WTC11 (cell line): ENCODE results near the gene SPSB3. TPM values are rescaled to one million over a fixed set of nuclear protein-coding genes. Genes with fewer than 3 reads are reported as not detected.

Experiments
- ATAC-seq: fragments of 200-7000 bp; cut with Tn5 transposase; 2 replicates; pipeline ENCODE4 v1.10.0; 2021; ENCODE audit warnings: mild to moderate bottlenecking, moderate library complexity
- CTCF ChIA-PET: fragments of 300-600 bp; sonication (Branson Sonifier 250); formaldehyde crosslinking; loops from one replicate; lab custom pipeline; 2021; ENCODE audit warnings: antibody characterized with exemption; lab: Charles Lee
- POLR2A ChIA-PET: fragments of 350-600 bp; sonication (Branson Sonifier 250); formaldehyde crosslinking; loops from one replicate; lab custom pipeline; 2021; ENCODE audit warnings: antibody characterized with exemption; lab: Charles Lee
- DNase-seq: peaks from one replicate; pipeline ENCODE4 v3.0.0; 2021; ENCODE audit warnings: low spot score
- H3K27ac Mint-ChIP-seq: 2 replicates; pipeline ENCODE4 v1.8.0; 2021; ENCODE audit warnings: mixed read lengths
- H3K27me3 Mint-ChIP-seq: 2 replicates; pipeline ENCODE4 v1.8.0; 2021; ENCODE audit warnings: low read depth, mild to moderate bottlenecking, moderate library complexity, mixed read lengths
- H3K36me3 Mint-ChIP-seq: 2 replicates; pipeline ENCODE4 v1.8.0; 2021; ENCODE audit warnings: mixed read lengths
- H3K4me1 Mint-ChIP-seq: 2 replicates; pipeline ENCODE4 v1.8.0; 2022; ENCODE audit warnings: mixed read lengths
- H3K4me3 Mint-ChIP-seq: 2 replicates; pipeline ENCODE4 v1.8.0; 2021; ENCODE audit warnings: mild to moderate bottlenecking, moderate library complexity, mixed read lengths
- H3K9me3 Mint-ChIP-seq: 2 replicates; pipeline ENCODE4 v1.8.0; 2021; ENCODE audit warnings: mixed read lengths
- CBFB ChIP-seq: sonication (generic); formaldehyde crosslinking; IDR thresholded peaks from 2 replicates; pipeline ENCODE4 v1.8.1; 2022; ENCODE audit warnings: mild to moderate bottlenecking, low read depth, missing genetic modification reagents
- EMX1 ChIP-seq: fragments of 250-450 bp; sonication (Bioruptor Pico); IDR thresholded peaks from 2 replicates; pipeline ENCODE4 v1.8.0; 2021; ENCODE audit warnings: mild to moderate bottlenecking
- ESRRA ChIP-seq: sonication (generic); formaldehyde crosslinking; IDR thresholded peaks from 2 replicates; pipeline ENCODE4 v1.8.1; 2022; ENCODE audit warnings: mild to moderate bottlenecking, missing genetic modification reagents, borderline replicate concordance
- ETV6 ChIP-seq: sonication (generic); formaldehyde crosslinking; IDR thresholded peaks from 2 replicates; pipeline ENCODE4 v1.8.1; 2022; ENCODE audit warnings: mild to moderate bottlenecking, missing genetic modification reagents
- FOXP1 ChIP-seq: sonication (generic); formaldehyde crosslinking; IDR thresholded peaks from 2 replicates; pipeline ENCODE4 v1.8.0; 2022; ENCODE audit warnings: missing genetic modification reagents, mild to moderate bottlenecking, moderate library complexity, borderline replicate concordance
- HMGA2 ChIP-seq: fragments of 250-450 bp; sonication (Bioruptor Pico); IDR thresholded peaks from 2 replicates; pipeline ENCODE4 v1.4.0; 2021; ENCODE audit warnings: mild to moderate bottlenecking, moderate library complexity
- IRF2 ChIP-seq: sonication (generic); formaldehyde crosslinking; IDR thresholded peaks from 2 replicates; pipeline ENCODE4 v1.8.0; 2022; ENCODE audit warnings: low read depth, missing genetic modification reagents, borderline replicate concordance
- MXD4 ChIP-seq: fragments of 250-450 bp; sonication (Bioruptor Pico); IDR thresholded peaks from 2 replicates; pipeline ENCODE4 v1.8.0; 2021; ENCODE audit warnings: mild to moderate bottlenecking, moderate library complexity, borderline replicate concordance
- OVOL2 ChIP-seq: fragments of 250-450 bp; sonication (Bioruptor Pico); IDR thresholded peaks from 2 replicates; pipeline ENCODE4 v1.9.0; 2021; ENCODE audit warnings: mild to moderate bottlenecking, borderline replicate concordance
- PRRX2 ChIP-seq: fragments of 250-450 bp; sonication (Bioruptor Pico); IDR thresholded peaks from 2 replicates; pipeline ENCODE4 v1.8.0; 2021; ENCODE audit warnings: mild to moderate bottlenecking
- RELA ChIP-seq: sonication (generic); formaldehyde crosslinking; IDR thresholded peaks from 2 replicates; pipeline ENCODE4 v1.8.1; 2022; ENCODE audit warnings: missing genetic modification reagents, mild to moderate bottlenecking, borderline replicate concordance
- TEAD1 ChIP-seq: sonication (generic); formaldehyde crosslinking; IDR thresholded peaks from 2 replicates; pipeline ENCODE4 v1.8.0; 2022; ENCODE audit warnings: mild to moderate bottlenecking, missing genetic modification reagents
- ZNF263 ChIP-seq: sonication (generic); formaldehyde crosslinking; IDR thresholded peaks from 2 replicates; pipeline ENCODE4 v1.8.1; 2022; ENCODE audit warnings: low read depth, mild to moderate bottlenecking, moderate library complexity, missing genetic modification reagents
- ZNF317 ChIP-seq: sonication (generic); formaldehyde crosslinking; IDR thresholded peaks from 2 replicates; pipeline ENCODE4 v1.8.1; 2023; ENCODE audit warnings: low read depth, mild to moderate bottlenecking, moderate library complexity, missing genetic modification reagents, borderline replicate concordance
- ZNF416 ChIP-seq: fragments of 250-450 bp; sonication (Bioruptor Pico); IDR thresholded peaks from 2 replicates; pipeline ENCODE4 v1.9.0; 2021; ENCODE audit warnings: mild to moderate bottlenecking, inconsistent platforms
- total RNA-seq: library from RNA; stranded (reverse); gene quantifications from 3 replicates; pipeline ENCODE4 v1.2.3, GENCODE V29; 2021
- TF ChIP-seq, protein P1 (sequence below): sonication (generic); formaldehyde crosslinking; conservative IDR thresholded peaks from 2 replicates; pipeline ENCODE4 v1.8.1; 2022; ENCODE audit warnings: mild to moderate bottlenecking, missing genetic modification reagents
- TF ChIP-seq, protein P2 (sequence below): fragments of 200-600 bp; IDR thresholded peaks from 2 replicates; pipeline ENCODE4 v1.8.0; 2022; ENCODE audit warnings: antibody characterized with exemption
- TF ChIP-seq, protein P3 (sequence below): sonication (generic); formaldehyde crosslinking; IDR thresholded peaks from 2 replicates; pipeline ENCODE4 v1.8.1; 2022; ENCODE audit warnings: low read depth, missing genetic modification reagents, borderline replicate concordance
- TF ChIP-seq, protein P4 (sequence below): sonication (generic); formaldehyde crosslinking; IDR thresholded peaks from 2 replicates; pipeline ENCODE4 v1.8.0; 2022; ENCODE audit warnings: mild to moderate bottlenecking, missing genetic modification reagents

Gene SPSB3
- total RNA-seq, 1 experiment from 2014 or later, result 32.8 TPM

DNA sequence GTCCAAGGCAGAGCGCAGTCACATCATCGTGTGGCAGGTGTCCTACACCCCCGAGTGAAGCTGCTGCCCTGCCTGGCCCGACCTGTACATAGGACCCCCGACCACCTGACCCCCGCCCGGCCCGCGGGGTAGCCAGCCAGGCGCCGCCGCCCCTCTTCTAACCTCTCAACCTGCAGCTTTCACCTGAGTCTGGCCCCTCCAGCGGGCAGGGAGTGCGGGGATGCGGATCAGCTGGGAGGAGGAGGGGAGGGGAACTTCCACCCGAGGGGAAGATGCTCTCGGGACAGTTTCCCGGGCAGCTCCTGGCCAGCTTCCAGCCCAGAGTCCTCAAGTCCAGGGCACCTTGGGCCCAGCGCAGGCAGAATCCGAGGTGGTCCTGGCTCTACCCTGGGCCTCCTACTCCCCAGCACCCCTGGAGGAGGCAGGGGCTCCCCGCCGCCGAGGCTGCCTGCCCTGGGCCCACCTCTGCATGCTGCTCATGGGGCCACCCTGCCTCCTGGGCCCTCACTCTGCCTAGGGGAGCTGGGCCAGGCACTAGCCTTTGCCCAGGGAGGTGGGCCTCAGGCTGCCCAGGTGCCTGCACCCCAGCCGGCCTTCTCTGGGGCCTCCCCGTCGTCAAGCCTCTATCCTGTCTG, 13.5 kb downstream of the SPSB3 start:
- no peak overlapping the region for H3K27ac Mint-ChIP-seq
- CTCF ChIA-PET, result interaction anchor here (0.7 to 2.4 kb wide), 2 partner anchors 14 to 63 kb away, joined by 3 to 9 read pairs; partner anchors contain the start of genes NUBP2 and SPSB3
- TF ChIP-seq ETV6 (CRISPR knock-in tag) (no peak), ZNF416 (CRISPR knock-in tag) (0 out of 2 replicates have a peak, but pooled peaks have one; percentile 3), CBFB (no peak), EMX1 (CRISPR knock-in tag) (no peak), PRRX2 (CRISPR knock-in tag) (0 out of 2 replicates have a peak, but pooled peaks have one; percentile 25)
- TF ChIP-seq, all 79 proteins: peak for 2
- ATAC-seq (no peak), DNase-seq (no peak)
- no peaks in the 10 kb centered on the region; the same call in 1 of the 2 replicates for H3K27me3 Mint-ChIP-seq
- peaks cover 4% of the 10 kb centered on the region for H3K36me3 Mint-ChIP-seq
- no peaks in the 10 kb centered on the region for H3K9me3 Mint-ChIP-seq
- POLR2A ChIA-PET, result interaction anchor here (0.5 to 1.4 kb wide), 2 partner anchors 196 to 252 kb away, joined by 3 to 4 read pairs; partner anchors contain the start of gene RPS2
- H3K4me1 Mint-ChIP-seq, result peaks cover 4% of the 10 kb centered on the region
- no peak overlapping the region for H3K4me3 Mint-ChIP-seq

DNA sequence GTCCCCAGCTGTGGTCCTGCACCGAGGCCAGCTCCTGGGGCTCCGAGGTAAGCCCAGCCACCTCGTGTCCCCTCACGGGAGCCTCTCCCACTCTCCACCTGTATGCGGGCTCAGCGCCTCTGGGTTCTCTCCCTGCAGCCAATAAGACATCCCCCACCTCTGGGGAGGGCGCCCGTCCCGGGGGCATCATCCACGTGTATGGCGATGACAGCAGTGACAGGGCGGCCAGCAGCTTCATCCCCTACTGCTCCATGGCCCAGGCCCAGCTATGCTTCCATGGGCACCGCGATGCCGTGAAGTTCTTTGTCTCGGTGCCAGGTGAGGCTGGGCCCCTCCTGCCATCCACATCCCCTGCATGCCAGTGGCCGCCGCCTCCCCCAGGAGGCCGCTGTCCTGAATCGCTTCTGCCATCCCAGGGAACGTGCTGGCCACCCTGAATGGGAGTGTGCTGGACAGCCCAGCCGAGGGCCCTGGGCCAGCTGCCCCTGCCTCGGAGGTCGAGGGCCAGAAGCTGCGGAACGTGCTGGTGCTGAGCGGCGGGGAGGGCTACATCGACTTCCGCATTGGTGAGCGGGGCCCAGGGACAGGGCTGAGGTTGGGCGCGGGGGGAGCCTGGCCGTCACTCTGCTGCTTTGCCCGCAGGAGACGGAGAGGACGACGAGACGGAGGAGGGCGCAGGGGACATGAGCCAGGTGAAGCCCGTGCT, 14.2 kb downstream of the SPSB3 start:
- no peak overlapping the region for H3K27ac Mint-ChIP-seq
- H3K4me1 Mint-ChIP-seq, result peaks cover 4% of the 10 kb centered on the region
- no peak overlapping the region for H3K4me3 Mint-ChIP-seq
- ATAC-seq, result no peak
- peaks cover 4% of the 10 kb centered on the region for H3K36me3 Mint-ChIP-seq
- POLR2A ChIA-PET, result interaction anchor here (1.4 kb wide), 1 partner anchor 197 kb away, joined by 3 read pairs; the partner anchor contains the start of gene RPS2
- TF ChIP-seq FOXP1 (CRISPR knock-in tag) (no peak), IRF2 (CRISPR knock-in tag) (no peak), ESRRA (no peak)
- TF ChIP-seq, all 79 proteins: peak for 0
- H3K9me3 Mint-ChIP-seq, result no peaks in the 10 kb centered on the region
- CTCF ChIA-PET, result no interaction called here
- H3K27me3 Mint-ChIP-seq, result no peaks in the 10 kb centered on the region; the same call in 1 of the 2 replicates
- DNase-seq, result no peak

DNA sequence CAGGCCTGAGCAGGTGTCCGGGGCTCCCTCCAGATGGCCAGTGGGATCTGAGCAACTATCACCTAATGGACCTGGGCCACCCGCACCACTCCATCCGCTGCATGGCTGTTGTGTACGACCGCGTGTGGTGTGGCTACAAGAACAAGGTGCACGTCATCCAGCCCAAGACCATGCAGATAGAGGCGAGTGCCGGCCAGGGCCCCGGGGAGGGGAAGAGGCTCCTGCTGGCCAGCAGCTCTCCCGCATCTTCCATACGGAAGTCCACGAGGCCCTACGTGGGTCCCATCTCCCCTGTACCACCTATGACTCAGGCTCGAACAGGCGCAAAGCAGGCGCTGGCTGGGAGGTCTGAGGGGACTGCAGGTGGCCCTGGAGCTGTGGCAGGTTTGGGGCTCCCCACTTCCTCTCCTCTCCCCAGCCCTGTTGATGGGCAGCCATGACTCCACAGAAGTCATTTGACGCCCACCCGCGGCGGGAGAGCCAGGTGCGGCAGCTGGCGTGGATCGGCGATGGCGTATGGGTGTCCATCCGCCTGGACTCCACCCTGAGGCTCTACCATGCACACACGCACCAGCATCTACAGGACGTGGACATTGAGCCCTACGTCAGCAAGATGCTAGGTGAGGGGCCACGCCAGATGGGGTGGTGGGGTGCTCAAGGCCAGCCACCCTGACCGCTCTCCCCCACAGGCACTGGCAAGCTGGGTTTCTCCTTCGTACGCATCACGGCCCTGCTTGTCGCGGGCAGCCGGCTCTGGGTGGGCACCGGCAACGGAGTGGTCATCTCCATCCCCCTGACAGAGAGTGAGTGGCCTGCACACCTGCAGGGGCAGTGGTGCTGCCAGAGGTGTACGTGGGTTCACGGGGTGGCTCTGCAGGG, 15.0 kb downstream of the SPSB3 start:
- Mint-ChIP-seq H3K4me1 (peaks cover 4% of the 10 kb centered on the region), H3K27me3 (no peaks in the 10 kb centered on the region; the same call in 1 of the 2 replicates), H3K9me3 (no peaks in the 10 kb centered on the region), H3K36me3 (peaks cover 3% of the 10 kb centered on the region), H3K27ac (no peak overlapping the region), H3K4me3 (no peak overlapping the region)
- no peak for TF ChIP-seq EMX1 (CRISPR knock-in tag)
- TF ChIP-seq, protein P1, sequence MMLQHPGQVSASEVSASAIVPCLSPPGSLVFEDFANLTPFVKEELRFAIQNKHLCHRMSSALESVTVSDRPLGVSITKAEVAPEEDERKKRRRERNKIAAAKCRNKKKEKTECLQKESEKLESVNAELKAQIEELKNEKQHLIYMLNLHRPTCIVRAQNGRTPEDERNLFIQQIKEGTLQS, result no peak
- TF ChIP-seq RELA (CRISPR knock-in tag), result no peak
- TF ChIP-seq, protein P2, sequence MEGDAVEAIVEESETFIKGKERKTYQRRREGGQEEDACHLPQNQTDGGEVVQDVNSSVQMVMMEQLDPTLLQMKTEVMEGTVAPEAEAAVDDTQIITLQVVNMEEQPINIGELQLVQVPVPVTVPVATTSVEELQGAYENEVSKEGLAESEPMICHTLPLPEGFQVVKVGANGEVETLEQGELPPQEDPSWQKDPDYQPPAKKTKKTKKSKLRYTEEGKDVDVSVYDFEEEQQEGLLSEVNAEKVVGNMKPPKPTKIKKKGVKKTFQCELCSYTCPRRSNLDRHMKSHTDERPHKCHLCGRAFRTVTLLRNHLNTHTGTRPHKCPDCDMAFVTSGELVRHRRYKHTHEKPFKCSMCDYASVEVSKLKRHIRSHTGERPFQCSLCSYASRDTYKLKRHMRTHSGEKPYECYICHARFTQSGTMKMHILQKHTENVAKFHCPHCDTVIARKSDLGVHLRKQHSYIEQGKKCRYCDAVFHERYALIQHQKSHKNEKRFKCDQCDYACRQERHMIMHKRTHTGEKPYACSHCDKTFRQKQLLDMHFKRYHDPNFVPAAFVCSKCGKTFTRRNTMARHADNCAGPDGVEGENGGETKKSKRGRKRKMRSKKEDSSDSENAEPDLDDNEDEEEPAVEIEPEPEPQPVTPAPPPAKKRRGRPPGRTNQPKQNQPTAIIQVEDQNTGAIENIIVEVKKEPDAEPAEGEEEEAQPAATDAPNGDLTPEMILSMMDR, result no peak
- TF ChIP-seq OVOL2 (CRISPR knock-in tag), result no peak
- no peak for TF ChIP-seq MXD4 (CRISPR knock-in tag)
- TF ChIP-seq HMGA2 (CRISPR knock-in tag), result no peak
- POLR2A ChIA-PET, result no interaction called here
- ATAC-seq (no peak), DNase-seq (no peak)
- CTCF ChIA-PET, result no interaction called here

DNA sequence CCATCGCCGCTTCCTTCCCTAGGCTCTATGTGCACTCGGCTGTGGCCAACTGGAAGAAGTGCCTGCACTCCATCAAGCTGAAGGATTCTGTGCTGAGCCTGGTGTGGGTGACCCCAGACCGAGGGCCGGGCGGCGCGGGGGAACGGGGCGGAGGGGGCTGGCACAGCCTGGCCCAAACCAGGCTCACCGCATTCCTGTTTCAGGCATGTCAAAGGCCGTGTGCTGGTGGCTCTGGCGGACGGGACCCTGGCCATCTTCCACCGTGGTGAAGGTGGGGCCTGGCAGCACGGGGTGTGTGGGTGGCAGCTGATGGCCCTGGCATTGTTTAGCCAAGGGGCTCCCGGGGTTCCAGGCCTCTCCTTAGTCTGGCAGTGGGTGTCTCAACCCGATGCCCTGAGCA, 15.7 kb downstream of the SPSB3 start:
- Mint-ChIP-seq H3K27me3 (no peaks in the 10 kb centered on the region), H3K27ac (no peak overlapping the region), H3K4me1 (peaks cover 4% of the 10 kb centered on the region), H3K9me3 (no peaks in the 10 kb centered on the region), H3K4me3 (no peak overlapping the region), H3K36me3 (no peaks in the 10 kb centered on the region)
- DNase-seq (no peak), ATAC-seq (no peak)
- CTCF ChIA-PET, result no interaction called here
- POLR2A ChIA-PET, result no interaction called here
- TF ChIP-seq ETV6 (CRISPR knock-in tag) (no peak), HMGA2 (CRISPR knock-in tag) (no peak), ZNF317 (CRISPR knock-in tag) (no peak), TEAD1 (CRISPR knock-in tag) (no peak), ZNF263 (no peak)
- TF ChIP-seq, protein P2, result no peak
- TF ChIP-seq, protein P3, sequence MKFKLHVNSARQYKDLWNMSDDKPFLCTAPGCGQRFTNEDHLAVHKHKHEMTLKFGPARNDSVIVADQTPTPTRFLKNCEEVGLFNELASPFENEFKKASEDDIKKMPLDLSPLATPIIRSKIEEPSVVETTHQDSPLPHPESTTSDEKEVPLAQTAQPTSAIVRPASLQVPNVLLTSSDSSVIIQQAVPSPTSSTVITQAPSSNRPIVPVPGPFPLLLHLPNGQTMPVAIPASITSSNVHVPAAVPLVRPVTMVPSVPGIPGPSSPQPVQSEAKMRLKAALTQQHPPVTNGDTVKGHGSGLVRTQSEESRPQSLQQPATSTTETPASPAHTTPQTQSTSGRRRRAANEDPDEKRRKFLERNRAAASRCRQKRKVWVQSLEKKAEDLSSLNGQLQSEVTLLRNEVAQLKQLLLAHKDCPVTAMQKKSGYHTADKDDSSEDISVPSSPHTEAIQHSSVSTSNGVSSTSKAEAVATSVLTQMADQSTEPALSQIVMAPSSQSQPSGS (CRISPR knock-in tag), result no peak
- TF ChIP-seq, protein P4, sequence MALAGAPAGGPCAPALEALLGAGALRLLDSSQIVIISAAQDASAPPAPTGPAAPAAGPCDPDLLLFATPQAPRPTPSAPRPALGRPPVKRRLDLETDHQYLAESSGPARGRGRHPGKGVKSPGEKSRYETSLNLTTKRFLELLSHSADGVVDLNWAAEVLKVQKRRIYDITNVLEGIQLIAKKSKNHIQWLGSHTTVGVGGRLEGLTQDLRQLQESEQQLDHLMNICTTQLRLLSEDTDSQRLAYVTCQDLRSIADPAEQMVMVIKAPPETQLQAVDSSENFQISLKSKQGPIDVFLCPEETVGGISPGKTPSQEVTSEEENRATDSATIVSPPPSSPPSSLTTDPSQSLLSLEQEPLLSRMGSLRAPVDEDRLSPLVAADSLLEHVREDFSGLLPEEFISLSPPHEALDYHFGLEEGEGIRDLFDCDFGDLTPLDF, result no peak
